SU-DHL-6 (cell line): ENCODE results near the gene DNAJC18.

Source experiments
- H2AFZ ChIP-seq: fragments of 200-600 bp; sonication (generic); 2 replicates; pipeline ENCODE4 v1.6.1; 2014; ENCODE audit warnings: low read depth, mild to moderate bottlenecking, moderate library complexity, mixed read lengths, antibody characterized with exemption, low read length; ENCODE audit not compliant: severe bottlenecking
- H3F3A ChIP-seq: fragments of 200-600 bp; shearing (Covaris generic); 2 replicates; pipeline ENCODE4 v1.6.0; 2016; ENCODE audit warnings: antibody characterized with exemption, mild to moderate bottlenecking; ENCODE audit not compliant: insufficient read depth
- H3K27ac ChIP-seq: fragments of 200-600 bp; sonication (generic); 2 replicates; pipeline ENCODE4 v1.5.1; 2016; ENCODE audit warnings: low read depth, mild to moderate bottlenecking, low read length, moderate library complexity, mixed read lengths
- H3K27me3 ChIP-seq: fragments of 200-600 bp; sonication (generic), shearing (Covaris generic); 2 replicates; pipeline ENCODE4 v1.6.0; 2014; ENCODE audit warnings: mild to moderate bottlenecking, low read length
- H3K36me3 ChIP-seq: fragments of 200-600 bp; sonication (generic); 2 replicates; pipeline ENCODE4 v1.6.1; 2014; ENCODE audit warnings: mild to moderate bottlenecking, low read length, mixed read lengths
- H3K4me2 ChIP-seq: fragments of 300-600, 200-600 bp; shearing (Covaris generic), sonication (generic); 2 replicates; pipeline ENCODE4 v1.6.0; 2014; ENCODE audit warnings: low read length, low read depth, mild to moderate bottlenecking; ENCODE audit not compliant: poor library complexity, severe bottlenecking
- H3K4me3 ChIP-seq: fragments of 200-600 bp; sonication (generic); 2 replicates; pipeline ENCODE4 v1.5.1; 2014; ENCODE audit warnings: antibody characterized with exemption, low read length, mild to moderate bottlenecking, mixed read lengths; ENCODE audit not compliant: insufficient read depth, poor library complexity, severe bottlenecking
- H3K79me2 ChIP-seq: fragments of 200-600 bp; sonication (generic); 2 replicates; pipeline ENCODE4 v1.6.1; 2014; ENCODE audit warnings: mild to moderate bottlenecking, low read length, moderate library complexity; ENCODE audit not compliant: insufficient read depth
- H3K9ac ChIP-seq: fragments of 200-600 bp; sonication (generic); 2 replicates; pipeline ENCODE4 v1.7.0; 2014; ENCODE audit warnings: mild to moderate bottlenecking, low read length
- H3K9me2 ChIP-seq: fragments of 200-600 bp; sonication (generic); replicated peaks from 2 replicates; pipeline ENCODE4 v1.6.1; 2014; ENCODE audit warnings: low read length; ENCODE audit not compliant: insufficient read depth
- H3K9me3 ChIP-seq: fragments of 200-600 bp; sonication (generic); 2 replicates; pipeline ENCODE4 v1.6.1; 2014; ENCODE audit warnings: low read length, mixed read lengths; ENCODE audit not compliant: insufficient read depth
- H4K20me1 ChIP-seq: fragments of 200-600 bp; sonication (generic); 2 replicates; pipeline ENCODE4 v1.6.1; 2014; ENCODE audit warnings: low read depth, mild to moderate bottlenecking, antibody characterized with exemption, low read length, moderate library complexity, mixed read lengths
- CTCF ChIP-seq: fragments of 200-600 bp; sonication (generic); IDR thresholded peaks from one replicate; pipeline ENCODE4 v1.5.1; 2017; ENCODE audit warnings: antibody characterized with exemption, mild to moderate bottlenecking, low read length, moderate library complexity; ENCODE audit not compliant: insufficient read depth, poor library complexity, severe bottlenecking
- EZH2phosphoT487 ChIP-seq: fragments of 200-600 bp; sonication (generic), shearing (Covaris generic); conservative IDR thresholded peaks from 2 replicates; pipeline ENCODE4 v1.6.1; 2018; ENCODE audit warnings: mild to moderate bottlenecking, antibody characterized with exemption, low read length, moderate library complexity, mixed read lengths

Gene DNAJC18

GRCh38 chr5:139451878-139452660 lies 12.7 kb upstream of the DNAJC18 start:
- no peak overlapping the region for H3K4me3 ChIP-seq
- no peak for TF ChIP-seq CTCF
- TF ChIP-seq EZH2phosphoT487, result no peak

GRCh38 chr5:139451176-139451575 lies 11.9 kb upstream of the DNAJC18 start:
- no peaks in the 10 kb centered on the region for H3K79me2 ChIP-seq
- no peak for TF ChIP-seq CTCF
- TF ChIP-seq EZH2phosphoT487, result no peak

More at GRCh38 chr5:139451878-139452660, 12.7 kb upstream of the DNAJC18 start:
- Histone ChIP-seq H3K27ac (no peak overlapping the region), H4K20me1 (no peaks in the 10 kb centered on the region), H3K79me2 (no peaks in the 10 kb centered on the region), H2AFZ (no peak overlapping the region), H3K9me3 (no peaks in the 10 kb centered on the region), H3K4me2 (no peak overlapping the region), H3F3A (no peaks in the 10 kb centered on the region), H3K9ac (no peak overlapping the region), H3K27me3 (no peaks in the 10 kb centered on the region), H3K36me3 (no peaks in the 10 kb centered on the region), H3K9me2 (no peaks in the 10 kb centered on the region)

GRCh38 chr5:139446956-139447779 lies 7.8 kb upstream of the DNAJC18 start:
- Histone ChIP-seq H3K4me3 (no peak overlapping the region), H3K9me2 (no peaks in the 10 kb centered on the region), H3K36me3 (no peaks in the 10 kb centered on the region), H2AFZ (no peak overlapping the region), H3K27me3 (no peaks in the 10 kb centered on the region), H3K4me2 (no peak overlapping the region), H3K79me2 (no peaks in the 10 kb centered on the region), H3K27ac (no peak overlapping the region), H3K9me3 (no peaks in the 10 kb centered on the region), H4K20me1 (no peaks in the 10 kb centered on the region), H3F3A (no peaks in the 10 kb centered on the region), H3K9ac (no peak overlapping the region)
- TF ChIP-seq CTCF (no peak), EZH2phosphoT487 (no peak)

More at GRCh38 chr5:139451176-139451575, 11.9 kb upstream of the DNAJC18 start:
- Histone ChIP-seq H3K36me3 (no peaks in the 10 kb centered on the region), H3K4me2 (no peak overlapping the region), H4K20me1 (no peaks in the 10 kb centered on the region), H2AFZ (no peak overlapping the region), H3K9me3 (no peaks in the 10 kb centered on the region), H3F3A (no peaks in the 10 kb centered on the region), H3K27me3 (no peaks in the 10 kb centered on the region), H3K9ac (no peak overlapping the region), H3K9me2 (no peaks in the 10 kb centered on the region), H3K4me3 (no peak overlapping the region), H3K27ac (no peak overlapping the region)
